ENCODE measurements around the gene AATF.
A peak's percentile ranks its signal among the peaks of the same experiment; 100 is the strongest.

The AATF gene, protein sequence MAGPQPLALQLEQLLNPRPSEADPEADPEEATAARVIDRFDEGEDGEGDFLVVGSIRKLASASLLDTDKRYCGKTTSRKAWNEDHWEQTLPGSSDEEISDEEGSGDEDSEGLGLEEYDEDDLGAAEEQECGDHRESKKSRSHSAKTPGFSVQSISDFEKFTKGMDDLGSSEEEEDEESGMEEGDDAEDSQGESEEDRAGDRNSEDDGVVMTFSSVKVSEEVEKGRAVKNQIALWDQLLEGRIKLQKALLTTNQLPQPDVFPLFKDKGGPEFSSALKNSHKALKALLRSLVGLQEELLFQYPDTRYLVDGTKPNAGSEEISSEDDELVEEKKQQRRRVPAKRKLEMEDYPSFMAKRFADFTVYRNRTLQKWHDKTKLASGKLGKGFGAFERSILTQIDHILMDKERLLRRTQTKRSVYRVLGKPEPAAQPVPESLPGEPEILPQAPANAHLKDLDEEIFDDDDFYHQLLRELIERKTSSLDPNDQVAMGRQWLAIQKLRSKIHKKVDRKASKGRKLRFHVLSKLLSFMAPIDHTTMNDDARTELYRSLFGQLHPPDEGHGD

GRCh38 chr17:36948717-36949460 is at the start of gene AATF:
TSS of gene AATF (plus strand) at chr17:36948954. CDS start at chr17:36949126, 172 bp downstream.
- DNase-seq = peak; percentile 52

GRCh38 chr17:36899250-36900159 is 49.2 kb upstream of the AATF start:
- no peak for DNase-seq

DNA sequence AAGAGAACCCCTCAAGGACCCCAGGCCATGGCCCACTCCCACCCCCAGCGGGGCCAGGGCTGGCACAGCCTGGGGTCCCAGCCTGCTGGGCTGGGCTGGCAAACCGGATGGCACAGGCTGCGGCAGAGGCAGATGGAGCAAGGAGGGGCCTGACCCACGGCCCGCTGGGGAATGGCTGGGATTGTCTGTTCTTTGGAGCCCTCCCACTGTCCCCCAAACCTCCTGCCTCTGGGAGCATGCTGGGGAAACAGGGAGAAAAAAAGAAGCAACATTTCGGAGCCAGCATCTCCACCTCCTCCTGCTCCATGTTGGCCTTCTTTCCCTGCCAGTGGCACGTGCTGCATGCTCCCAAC is 48.6 kb upstream of the AATF start:
- no peak for DNase-seq

DNA sequence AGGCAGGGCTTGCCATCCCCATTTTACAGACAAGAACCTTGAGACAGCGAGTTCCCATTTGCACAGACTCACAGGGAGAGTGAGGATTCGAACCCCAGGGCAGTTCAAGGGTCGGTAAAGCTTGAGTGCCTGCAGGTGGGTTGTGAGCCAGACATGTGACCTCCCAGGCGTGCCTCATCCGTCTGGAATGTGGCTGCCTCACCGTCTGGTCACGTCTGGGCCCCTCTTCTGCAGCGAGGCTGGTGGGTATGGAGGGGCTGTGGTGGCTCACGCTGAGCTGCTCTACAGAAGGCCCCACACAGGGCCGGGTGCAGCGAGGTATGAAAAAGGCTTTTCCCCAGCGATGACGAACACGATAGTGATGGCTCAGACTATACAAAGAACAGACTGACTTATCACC is 47.2 kb upstream of the AATF start:
- no peak for DNase-seq

DNA sequence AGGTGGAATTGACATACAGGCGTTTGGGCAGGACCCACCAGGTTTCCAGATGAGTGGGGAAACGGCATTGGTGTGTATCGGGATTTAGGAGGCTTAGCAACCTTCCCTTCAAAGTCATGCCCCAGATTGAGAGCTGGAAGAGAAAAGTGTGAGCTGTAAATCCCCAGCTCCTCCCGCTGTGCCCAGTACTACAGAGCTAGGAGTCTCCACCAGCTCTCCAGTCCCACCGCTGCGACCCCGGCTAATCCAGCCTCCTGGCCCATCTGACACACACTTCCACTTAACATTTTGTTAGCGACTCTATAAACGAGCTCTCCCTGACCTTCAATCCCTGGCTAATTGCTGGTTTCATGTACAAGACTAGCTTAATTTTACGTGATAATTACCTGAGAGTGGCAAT is 41.3 kb upstream of the AATF start:
- DNase-seq = no peak

DNA sequence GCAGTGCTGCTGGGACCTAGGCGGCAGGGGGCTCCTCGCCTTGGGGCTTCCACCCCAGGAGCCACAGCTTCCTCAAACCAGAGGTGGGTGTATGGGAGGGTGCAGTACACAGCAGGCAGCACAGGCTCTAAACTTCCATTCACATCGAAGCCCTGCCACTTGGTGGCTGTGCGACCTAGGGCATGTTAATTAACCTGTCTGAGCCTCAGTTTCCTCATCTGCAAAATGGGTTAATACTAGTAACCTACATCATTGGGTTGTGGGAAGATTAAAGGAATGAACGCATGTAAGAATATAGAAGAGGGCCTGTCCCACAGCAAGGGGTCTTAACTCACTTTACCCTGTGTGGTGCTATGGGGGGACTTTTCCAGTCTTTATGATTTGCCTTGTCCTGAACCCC is 38.2 kb upstream of the AATF start:
- DNase-seq = no peak

- DNase-seq = no peak
These were observed 37.8 kb upstream of the AATF start for GRCh38 chr17:36911001-36911400.

DNA sequence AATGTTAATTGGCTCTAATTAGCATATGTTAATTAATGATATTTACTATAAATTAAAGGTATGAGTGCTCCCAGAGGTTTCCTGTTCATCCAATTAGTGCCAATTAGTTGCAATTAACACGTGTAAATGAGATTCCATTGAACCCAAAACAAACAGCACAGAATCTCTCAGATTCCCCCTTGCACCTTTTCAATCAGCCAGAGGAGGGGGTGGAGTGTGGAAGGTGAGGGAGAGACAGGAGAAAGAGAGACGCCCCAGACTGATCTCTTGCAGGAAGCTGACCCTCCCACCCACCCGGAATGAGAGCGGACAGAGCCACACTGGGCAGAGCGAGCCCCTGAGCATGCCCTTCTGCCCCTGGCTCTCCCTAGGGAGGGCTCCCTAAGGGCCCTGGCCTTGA is 35.6 kb upstream of the AATF start:
- no peak for DNase-seq

GRCh38 chr17:36918211-36918691 is 30.5 kb upstream of the AATF start:
- DNase-seq = no peak

- no peak for DNase-seq
These were observed 29.3 kb upstream of the AATF start for GRCh38 chr17:36919407-36919968.

DNA sequence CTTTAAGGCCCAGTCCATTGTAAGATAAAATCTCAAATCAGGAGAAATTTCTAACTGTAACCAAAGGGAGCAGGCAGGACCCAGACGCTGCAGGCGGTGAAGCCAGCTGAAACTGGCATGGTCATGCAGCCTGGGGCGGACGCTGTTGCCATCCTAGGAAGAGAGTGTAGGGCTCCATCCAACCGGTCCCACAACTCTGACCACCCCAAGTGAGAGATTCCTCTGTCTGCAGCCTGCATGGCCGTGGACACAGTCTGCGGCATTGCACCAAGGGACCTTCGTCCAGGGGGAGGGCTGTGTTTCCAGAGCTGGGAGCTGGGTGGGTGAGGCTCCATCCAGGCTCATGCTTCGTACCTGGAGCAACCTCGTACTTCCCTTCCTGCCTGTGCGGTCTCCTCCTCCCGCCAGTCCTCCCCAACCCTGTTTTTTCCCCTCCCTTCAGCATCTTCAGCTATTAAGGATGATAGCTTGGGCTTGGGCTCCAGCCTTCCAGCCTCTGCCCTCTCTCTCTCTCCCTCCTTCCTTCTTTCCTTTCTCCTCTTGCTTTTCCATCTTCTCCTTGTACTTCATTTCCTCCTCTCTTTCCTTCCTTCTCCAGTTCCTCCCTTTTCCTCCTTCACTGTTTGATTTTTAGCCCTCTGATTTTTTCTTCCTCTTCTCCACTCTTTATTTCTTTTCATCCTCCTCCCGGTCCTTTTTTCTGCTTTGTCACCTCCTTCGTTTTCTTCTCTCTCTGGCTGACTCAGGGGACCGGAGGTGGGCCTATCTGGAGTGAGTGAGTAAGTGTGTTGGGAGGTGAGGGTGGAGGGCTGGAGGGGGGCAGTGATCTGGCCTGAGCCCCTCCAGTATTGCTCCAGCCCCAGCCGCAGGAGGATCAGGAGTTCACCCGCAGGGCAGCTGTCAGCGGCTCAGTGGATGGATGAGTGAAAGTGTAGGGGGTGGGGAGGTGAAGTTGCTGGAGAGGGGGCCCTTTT is 28.4 kb upstream of the AATF start:
- no peak for DNase-seq

DNA sequence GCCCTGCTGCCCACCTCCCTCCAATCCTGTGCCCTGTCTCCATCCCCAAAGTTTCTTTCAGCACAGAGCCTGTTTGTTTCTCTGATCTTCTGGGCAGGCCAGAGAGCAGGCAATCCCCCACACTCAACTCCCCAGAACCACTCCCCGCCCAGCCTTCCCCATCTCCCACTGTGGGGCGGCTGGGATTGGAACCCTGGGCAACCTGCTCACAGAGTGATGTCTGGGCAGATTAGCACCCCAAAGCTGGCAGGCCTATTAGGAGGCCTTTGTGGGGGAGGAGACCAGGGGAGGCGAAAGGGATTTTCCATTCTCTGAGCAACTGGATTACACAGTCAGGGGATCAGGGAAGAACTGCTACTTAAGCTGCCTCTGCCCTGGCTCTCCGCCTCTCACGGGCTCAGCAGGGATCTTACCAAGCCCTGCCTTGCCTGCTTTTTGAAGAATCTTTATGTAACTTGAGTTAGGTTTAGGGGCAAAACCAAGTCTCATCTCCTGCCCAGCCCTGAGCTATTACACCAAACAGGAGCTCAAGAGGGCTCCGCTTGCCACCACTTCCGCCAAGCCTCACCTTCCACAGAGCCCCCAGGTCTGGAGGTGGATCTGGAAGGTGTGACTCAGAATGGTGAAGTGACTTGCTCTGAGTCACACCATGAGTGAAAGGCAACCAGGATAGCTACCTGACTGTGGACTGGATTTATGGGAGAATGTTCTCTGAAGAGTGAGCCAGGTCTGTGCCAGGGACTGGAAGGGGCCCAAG is 27.5 kb upstream of the AATF start:
- DNase-seq = no peak

DNA sequence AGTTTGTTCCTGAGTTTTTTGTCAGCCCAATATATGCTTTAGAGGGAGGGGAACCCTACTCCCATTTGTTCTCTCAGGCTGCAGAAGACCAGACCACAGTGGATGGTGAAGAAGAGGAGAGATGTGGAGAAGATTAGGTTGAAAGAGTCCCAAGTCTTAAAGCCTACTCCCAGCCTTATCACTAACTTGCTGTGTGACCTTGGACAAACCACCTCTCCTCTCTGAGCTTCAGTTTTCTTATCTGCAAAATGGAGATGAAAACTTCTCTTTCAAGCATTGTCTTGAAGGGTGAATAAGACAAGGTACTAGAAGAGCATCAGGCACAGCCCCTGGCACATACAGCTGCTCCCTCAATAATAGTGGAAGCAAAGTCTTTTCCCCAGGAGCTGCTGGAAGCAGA is 26.6 kb upstream of the AATF start:
- DNase-seq = no peak

DNA sequence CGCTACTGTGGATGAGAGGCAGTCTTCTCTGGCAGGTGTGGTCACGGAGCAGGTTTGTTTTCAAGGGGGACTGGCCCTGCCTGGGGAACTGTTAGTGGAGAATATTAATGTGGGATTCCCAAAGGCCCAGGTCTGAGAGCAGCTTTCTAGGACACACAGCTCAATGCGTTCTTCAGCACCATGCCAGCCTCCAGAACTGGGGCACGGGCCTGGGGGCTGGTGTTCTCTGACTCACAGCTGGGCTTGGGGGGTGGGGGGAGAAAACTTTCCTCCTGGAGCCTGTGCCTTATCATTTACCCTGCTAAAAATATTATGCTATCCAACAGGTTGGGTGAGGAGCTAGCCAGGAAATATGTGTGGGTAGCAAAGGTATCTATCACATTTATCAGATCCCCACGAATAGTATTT is 24.9 kb upstream of the AATF start:
- DNase-seq = no peak

- DNase-seq = no peak
These were observed 22.5 kb upstream of the AATF start for GRCh38 chr17:36926226-36926625.

DNA sequence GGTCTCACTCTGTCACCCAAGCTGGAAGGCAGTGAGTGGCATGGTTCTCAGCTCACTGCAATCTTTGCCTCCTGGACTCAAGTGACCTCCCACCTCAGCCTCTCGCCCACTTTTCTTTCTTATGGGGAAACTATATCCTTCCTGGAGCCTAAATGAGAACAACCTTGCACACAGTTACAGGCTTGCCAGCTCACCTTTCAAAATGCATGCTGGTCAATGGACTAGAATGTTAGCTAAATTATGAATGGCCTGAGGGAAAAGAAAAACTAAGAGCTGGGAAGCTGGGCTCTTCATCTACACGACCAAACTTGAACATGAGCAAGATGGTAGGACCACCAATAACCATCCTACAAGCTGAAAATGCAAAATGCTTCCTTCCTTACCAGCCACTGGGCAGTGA is 22.1 kb upstream of the AATF start:
- no peak for DNase-seq

GRCh38 chr17:36928471-36929345 is 20.0 kb upstream of the AATF start:
- no peak for DNase-seq

GRCh38 chr17:36929851-36930582 is 18.7 kb upstream of the AATF start:
- no peak for DNase-seq

- no peak for DNase-seq
These were observed 18.2 kb upstream of the AATF start for GRCh38 chr17:36930583-36930900.
